A549 treated with CORT108297 at 1 μM for 4 hours (cell line): ENCODE measurements around the gene MAPK8IP1. TPM values are rescaled to one million over a fixed set of nuclear protein-coding genes. Genes with fewer than 3 reads are reported as not detected.

Experiments
- total RNA-seq: library from RNA; stranded (reverse); fragments of 200-300 nt; extraction: Qiagen RNA extraction; gene quantifications from 5 replicates; pipeline ENCODE4 v1.2.3, GENCODE V29; 2022

Gene MAPK8IP1
- total RNA-seq: 5.4 to 6.5 TPM (median 6.3 TPM) in 5 replicates

DNA sequence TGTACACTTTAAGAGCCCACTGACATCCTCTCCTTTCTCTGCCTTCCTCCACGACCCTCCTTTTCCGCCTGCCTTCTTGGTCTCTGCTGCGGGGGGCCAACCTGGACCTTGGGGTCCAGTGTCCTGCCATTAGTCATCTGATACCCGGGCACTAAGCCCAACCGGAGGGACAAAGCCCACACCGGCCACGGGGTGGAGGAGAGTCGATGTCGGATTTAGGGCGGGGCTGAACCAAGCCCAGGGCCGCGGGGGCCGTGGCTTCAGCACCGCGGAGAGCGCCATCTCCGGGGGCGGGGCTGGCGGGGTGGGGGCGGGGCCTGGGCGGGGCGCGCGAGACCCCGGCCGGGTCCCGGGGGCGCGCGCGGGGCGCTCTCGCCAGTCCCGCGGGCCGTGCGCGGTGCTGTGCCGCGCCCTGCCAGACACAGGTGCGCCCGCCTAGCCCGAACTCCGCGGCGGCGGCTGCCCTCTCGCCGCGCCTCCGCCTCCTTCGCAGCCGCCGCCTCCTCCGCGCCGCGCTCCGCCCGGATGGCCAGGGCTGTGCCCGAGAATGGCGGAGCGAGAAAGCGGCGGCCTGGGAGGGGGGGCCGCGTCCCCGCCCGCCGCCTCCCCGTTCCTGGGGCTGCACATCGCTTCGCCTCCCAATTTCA is at the start of gene MAPK8IP1:
MAPK8IP1 (plus strand) TSS at position 378 of the 647 bp plus-strand sequence; CDS start at position 548, 170 bp downstream.

DNA sequence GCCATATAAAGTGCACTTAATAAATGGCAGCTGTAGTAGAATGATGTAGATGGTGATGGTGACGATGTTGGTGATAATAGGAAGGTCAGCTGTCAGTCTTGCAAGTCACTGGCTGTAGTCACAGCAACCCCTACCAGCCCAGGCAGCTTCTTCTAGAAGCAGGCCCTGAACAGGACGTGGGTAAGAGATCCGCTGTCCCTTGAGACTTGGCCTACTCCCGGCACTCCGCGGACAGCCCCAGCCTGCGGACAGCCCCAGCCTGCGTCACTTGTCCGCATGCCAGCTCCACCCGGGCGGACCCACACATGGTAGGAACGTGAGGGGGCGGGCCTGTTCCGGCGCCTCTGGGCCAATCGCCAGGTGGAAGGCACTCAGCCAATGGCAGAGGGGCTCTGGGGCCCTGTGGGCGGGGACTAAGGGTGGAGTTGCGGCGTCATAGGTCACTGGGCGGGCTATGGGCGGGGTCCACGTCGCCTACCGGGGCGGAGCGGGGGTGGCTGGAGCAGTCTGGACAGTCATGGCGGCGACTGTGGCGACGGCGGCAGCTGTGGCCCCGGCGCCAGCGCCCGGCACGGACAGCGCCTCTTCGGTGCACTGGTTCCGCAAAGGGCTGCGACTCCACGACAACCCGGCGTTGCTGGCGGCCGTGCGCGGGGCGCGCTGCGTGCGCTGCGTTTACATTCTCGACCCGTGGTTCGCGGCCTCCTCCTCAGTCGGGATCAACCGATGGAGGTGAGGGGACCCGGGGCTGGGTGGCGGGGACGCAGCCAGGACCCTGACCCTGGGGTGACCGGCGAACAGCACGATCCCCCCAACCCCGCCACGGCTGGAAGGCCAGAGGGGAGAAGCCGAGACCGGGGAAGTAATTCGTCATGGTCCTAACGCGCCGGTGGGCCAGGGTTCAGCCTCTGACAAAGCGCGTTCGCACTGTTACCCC is 38.2 kb upstream of the MAPK8IP1 start, which contains the start of gene CRY2:
CRY2 (plus strand) TSS at position 502 of the 937 bp plus-strand sequence; CDS start at position 518, 16 bp downstream.

DNA sequence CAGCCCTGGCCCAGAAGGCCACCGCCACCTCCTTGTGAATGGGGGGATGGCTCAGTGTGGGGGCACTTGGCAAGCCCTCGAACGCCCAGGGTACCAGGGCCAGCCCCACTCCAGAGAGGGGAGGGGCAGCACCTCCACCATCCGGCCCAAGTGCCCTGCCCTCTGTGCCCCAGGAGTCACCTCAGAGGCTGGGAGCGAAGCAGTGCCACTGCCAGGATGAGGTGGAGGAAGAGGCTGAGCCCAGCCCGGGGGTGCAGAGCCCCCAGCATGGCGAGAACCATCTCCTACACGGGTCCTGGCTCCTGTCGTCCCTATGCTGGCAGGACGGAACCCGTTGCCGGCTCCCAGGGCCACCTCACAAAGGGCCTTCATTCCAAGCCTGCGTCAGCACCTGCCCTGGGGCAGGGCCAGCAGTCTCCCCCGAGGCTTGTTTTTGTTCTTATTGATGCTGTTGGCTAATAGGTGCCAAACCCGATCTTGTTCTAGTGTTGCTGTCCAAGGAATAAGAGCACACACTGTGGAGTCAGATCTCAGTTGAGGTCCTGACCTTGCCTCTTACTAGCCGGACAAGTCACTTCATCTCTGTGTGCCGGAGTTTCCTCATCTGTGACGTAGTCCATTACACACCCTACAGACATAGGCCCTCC is 21.6 kb downstream of the MAPK8IP1 start, which contains the start of gene FREY1:
FREY1 (minus strand) TSS at position 307 of the 647 bp plus-strand sequence; CDS start at position 281, 26 bp downstream.

DNA sequence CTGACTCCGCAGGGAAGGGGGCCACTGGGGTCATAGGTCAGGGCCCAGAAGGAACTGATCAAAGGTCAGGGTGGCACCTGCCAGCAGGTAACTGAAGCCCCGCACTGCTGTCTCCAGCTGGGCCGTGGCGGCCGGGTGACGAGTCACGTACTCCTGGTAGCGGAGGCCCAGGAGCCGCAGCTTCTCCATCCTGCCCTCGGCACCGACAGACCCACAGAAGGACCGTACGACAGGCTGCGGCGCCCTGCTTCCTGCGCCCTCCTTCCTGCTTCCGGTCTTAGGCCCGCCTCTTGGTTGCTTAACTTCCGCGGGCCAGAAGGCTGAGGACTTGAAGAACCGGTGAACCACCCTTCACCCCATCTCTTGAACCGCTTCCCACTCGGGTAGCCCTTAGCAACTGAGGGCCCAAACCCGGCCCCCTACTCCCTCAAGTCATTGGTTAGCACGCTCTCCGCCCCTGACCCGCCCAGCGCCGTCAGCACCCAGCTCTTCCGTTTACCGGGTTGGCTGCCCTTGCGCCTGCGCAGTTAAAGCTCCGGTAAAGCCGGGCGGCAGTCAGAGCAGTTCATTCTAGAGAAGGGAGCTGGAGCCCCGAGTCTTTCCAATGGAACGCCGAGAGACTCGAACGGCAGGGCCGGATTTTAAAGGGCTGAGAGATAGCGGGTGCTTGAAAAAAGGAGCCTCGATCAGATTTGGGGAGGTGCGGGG is 32.3 kb downstream of the MAPK8IP1 start, which contains the start of gene PEX16:
PEX16 (minus strand) TSS at position 255 of the 708 bp plus-strand sequence; CDS start at position 189, 66 bp downstream.

DNA sequence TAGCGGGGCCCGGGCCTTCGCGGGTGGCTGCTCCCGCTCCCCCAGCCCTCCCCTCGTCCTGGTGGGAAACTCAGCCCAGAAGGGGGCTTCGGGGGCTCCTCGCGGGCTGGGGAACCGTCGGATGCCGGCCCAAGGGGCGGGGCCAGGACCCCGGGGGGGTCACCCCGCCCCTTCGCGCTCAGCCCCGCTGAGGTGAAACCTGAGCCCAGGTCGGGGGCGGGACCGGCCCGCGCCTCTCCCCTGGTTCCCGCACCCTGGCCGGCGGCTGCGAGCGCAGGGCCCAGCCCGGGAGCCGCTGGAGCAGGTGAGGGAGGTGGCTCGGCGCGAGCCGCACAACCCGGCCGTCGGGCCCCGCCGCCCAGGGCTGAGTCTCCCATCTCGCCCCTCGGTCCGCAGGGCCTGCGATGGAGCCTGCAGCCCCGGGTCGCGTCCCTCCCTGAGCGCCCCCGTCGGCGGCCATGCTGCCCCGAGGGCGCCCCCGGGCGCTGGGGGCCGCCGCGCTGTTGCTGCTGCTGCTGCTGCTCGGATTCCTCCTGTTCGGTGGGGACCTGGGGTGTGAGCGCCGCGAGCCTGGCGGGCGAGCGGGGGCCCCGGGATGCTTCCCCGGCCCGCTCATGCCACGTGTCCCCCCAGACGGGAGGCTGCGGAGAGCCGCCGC is 37.1 kb downstream of the MAPK8IP1 start, which contains the start of gene LARGE2:
LARGE2 (plus strand) TSS at position 232 of the 658 bp plus-strand sequence; CDS start at position 459, 227 bp downstream.

Other genes starting within 250 kb of the MAPK8IP1 start
- 1.4 to 1.7 TPM (median 1.7 TPM) in 5 replicates for gene CHST1, start 220.0 kb upstream of the MAPK8IP1 start, total RNA-seq
- 24.7 to 34.1 TPM (median 31.6 TPM) in 5 replicates for gene SLC35C1, start 80.5 kb upstream of the MAPK8IP1 start, total RNA-seq
- 2.7 to 3.8 TPM (median 3.4 TPM) in 5 replicates for gene CRY2, start 38.2 kb upstream of the MAPK8IP1 start, total RNA-seq
- 0.14 to 1.0 TPM (median 0.45 TPM) in 4 of 5 replicates, not detected in the other for gene FREY1, start 21.6 kb downstream of the MAPK8IP1 start, total RNA-seq
- 13.3 to 21.0 TPM (median 19.4 TPM) in 5 replicates for gene PEX16, start 32.2 kb downstream of the MAPK8IP1 start, total RNA-seq
- 1.2 to 3.6 TPM (median 2.4 TPM) in 5 replicates for gene LARGE2, start 37.0 kb downstream of the MAPK8IP1 start, total RNA-seq
- gene PHF21A, start 235.8 kb downstream of the MAPK8IP1 start, total RNA-seq: 10.0 to 14.7 TPM (median 13.1 TPM) in 5 replicates